Lower leg skin (tissue), 4 donors: ENCODE measurements around the gene ERP29. TPM values are rescaled to one million over a fixed set of nuclear protein-coding genes. Genes with fewer than 3 reads are reported as not detected.

Experiments
- DNase-seq, 2 donors: peaks; one replicate each; pipeline ENCODE4 v3.0.0-alpha.2; 2019; ENCODE audit warnings: low spot score in 2 of 2
- H3K4me3 ChIP-seq: fragments of 200-600 bp; sonication (generic); 2 replicates; pipeline ENCODE4 v1.5.1; 2017; ENCODE audit warnings: mild to moderate bottlenecking, low read depth; ENCODE audit not compliant: poor library complexity, severe bottlenecking
- POLR2A ChIP-seq, 2 donors: fragments of 450-650 bp; IDR thresholded peaks; one replicate each; pipeline ENCODE4 v1.6.1; 2016 to 2017; ENCODE audit warnings: antibody characterized with exemption in 2 of 2, mild to moderate bottlenecking in 1 of 2, moderate library complexity in 1 of 2
- WGBS, 2 donors: methylation state at CpG; one replicate each; pipeline ENCODE4 v1.1.5; 2018; 5-methylcytosine and 5-hydroxymethylcytosine counted together
- intact Hi-C: fragments of 100-400 bp; cut with DNase I; formaldehyde crosslinking; loops from one replicate; pipeline ENCODE4 v1.15.0; 2023; ENCODE audit warnings: low total_unique reads
- total RNA-seq, 4 donors: library from RNA; depleted of rRNA; stranded (reverse); fragments of >200 nt; gene quantifications; one replicate each; pipeline ENCODE4 v1.1.0, GENCODE V29; 2016
- TF ChIP-seq, protein P1 (sequence below), 3 donors: fragments of 450-650 bp; IDR thresholded peaks; one replicate each; pipeline ENCODE4 v1.5.1; 2016; ENCODE audit warnings: antibody characterized with exemption in 3 of 3, mild to moderate bottlenecking in 3 of 3, moderate library complexity in 2 of 3

Gene ERP29
- total RNA-seq, 4 donors from 2014 or later: 72.7 to 88.7 (median 82.8) TPM

DNA sequence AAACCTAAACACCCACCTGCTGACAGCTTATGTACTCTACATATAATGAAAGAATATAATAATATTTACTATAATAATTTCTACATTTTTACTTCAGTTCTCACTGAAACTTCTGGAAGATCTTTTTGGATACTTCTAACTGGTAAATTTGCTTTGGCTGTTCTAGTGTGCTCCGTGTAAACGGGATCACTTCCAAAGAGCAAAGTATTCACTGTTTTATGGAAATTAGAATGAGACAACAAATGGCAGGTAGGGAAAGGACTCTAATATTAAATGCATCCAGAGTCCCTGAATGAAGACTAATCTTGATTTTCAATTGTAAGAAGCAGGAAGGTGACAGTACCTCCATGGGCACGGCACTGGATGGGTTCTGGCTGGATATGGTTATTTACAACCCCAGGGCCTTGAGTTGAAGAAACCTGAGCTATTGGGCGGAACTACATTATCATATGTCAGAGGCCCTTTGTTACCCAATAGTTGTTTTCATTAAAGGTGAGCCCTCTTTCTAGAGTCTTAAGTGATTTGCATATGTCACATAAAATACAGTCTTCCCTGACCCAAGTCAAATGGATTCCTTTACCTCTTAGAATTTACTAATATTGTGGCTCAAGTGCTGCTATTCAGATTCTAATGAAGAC, 10.7 kb downstream of the ERP29 start:
- WGBS, 2 donors: 73 to 81% methylated on average over 4 of the region's 4 CpGs
- DNase-seq: no peak
- TF ChIP-seq, protein P1, sequence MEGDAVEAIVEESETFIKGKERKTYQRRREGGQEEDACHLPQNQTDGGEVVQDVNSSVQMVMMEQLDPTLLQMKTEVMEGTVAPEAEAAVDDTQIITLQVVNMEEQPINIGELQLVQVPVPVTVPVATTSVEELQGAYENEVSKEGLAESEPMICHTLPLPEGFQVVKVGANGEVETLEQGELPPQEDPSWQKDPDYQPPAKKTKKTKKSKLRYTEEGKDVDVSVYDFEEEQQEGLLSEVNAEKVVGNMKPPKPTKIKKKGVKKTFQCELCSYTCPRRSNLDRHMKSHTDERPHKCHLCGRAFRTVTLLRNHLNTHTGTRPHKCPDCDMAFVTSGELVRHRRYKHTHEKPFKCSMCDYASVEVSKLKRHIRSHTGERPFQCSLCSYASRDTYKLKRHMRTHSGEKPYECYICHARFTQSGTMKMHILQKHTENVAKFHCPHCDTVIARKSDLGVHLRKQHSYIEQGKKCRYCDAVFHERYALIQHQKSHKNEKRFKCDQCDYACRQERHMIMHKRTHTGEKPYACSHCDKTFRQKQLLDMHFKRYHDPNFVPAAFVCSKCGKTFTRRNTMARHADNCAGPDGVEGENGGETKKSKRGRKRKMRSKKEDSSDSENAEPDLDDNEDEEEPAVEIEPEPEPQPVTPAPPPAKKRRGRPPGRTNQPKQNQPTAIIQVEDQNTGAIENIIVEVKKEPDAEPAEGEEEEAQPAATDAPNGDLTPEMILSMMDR (IDR thresholded peaks at IDR 0.05): no peak
- TF ChIP-seq POLR2A (IDR thresholded peaks at IDR 0.05): no peak

DNA sequence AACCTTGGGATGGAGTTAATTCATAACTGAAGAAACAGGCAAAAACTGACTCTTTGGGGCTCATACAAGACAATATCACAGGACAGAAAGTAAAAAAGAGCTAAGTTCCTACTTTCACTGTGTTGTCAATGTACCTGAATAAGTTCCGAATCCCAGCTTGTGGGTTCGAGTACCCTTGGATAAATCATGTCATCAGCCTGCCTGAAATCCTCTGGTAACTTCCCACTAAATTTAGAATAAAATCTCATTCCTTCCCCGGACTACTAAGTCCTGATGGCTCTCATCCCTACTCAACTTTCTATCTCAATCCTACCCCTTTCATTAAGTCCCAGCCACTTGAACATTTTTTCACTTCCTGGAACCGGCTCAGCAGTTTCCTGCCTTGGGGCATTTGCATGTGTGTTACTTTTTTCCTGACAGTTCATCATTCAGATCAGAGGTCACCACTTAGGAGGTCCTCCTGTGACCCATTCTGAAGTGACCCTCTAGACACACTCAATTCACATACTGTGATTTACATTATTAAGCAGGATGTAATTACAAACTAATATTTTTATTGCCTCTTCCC, 12.7 kb downstream of the ERP29 start:
- DNase-seq: no peak
- intact Hi-C loops: no loop called here
- no peak for TF ChIP-seq POLR2A (IDR thresholded peaks at IDR 0.05)
- TF ChIP-seq, protein P1 (IDR thresholded peaks at IDR 0.05): no peak
- no peak overlapping the region for H3K4me3 ChIP-seq
- 62 to 68% methylated on average over 4 of the region's 4 CpGs for WGBS, 2 donors

More for the DNA sequence above, 10.7 kb downstream of the ERP29 start:
- intact Hi-C loops: no loop called here
- H3K4me3 ChIP-seq: no peak overlapping the region

DNA sequence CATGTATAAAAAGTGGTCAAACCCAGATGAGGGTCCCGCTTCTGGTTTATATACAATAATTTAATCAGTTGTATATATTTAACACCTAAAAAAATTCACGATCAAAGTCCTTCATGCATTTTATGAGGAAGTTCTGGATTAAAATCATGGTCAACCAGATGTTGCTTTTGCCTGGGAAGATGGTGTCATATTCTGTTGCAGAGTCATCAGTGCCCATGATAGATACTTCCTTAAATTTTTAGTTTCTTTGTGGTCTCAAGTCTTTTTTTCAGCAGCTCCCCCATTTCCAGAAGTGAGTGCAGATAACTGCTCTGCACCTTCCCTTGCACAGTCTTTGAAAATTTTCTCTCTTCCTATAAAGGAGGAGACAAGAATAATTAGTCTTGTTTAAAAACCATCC, 16.1 kb downstream of the ERP29 start:
- intact Hi-C loops: no loop called here
- 88 to 92% methylated on average over 2 of the region's 2 CpGs for WGBS, 2 donors
- TF ChIP-seq POLR2A (IDR thresholded peaks at IDR 0.05): no peak
- TF ChIP-seq, protein P1 (IDR thresholded peaks at IDR 0.05): no peak
- DNase-seq: no peak
- no peak overlapping the region for H3K4me3 ChIP-seq

DNA sequence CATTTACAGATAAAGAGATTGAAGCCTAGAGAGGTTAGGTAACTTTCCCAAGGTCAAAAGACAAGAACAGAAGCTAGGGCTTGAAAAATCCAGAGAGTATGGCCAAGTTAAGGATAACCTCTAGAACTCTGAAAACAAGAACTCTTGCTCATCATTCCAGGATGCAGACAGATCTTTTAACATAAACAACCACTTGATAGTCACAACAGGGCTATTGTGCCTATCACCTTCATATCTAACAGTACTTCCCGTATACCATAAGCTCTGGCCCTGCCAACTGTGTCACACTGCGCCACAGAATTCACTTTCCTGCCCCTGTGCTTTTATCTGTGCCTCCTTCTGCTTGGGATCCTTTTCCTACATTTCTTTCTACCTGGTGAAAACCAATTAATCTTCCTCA, 18.2 kb downstream of the ERP29 start:
- intact Hi-C loops: no loop called here
- DNase-seq: no peak
- no peak for TF ChIP-seq POLR2A (IDR thresholded peaks at IDR 0.05)
- TF ChIP-seq, protein P1 (IDR thresholded peaks at IDR 0.05): no peak
- WGBS, 2 donors: 74 to 75% methylated on average over 2 of the region's 2 CpGs
- H3K4me3 ChIP-seq: no peak overlapping the region

DNA sequence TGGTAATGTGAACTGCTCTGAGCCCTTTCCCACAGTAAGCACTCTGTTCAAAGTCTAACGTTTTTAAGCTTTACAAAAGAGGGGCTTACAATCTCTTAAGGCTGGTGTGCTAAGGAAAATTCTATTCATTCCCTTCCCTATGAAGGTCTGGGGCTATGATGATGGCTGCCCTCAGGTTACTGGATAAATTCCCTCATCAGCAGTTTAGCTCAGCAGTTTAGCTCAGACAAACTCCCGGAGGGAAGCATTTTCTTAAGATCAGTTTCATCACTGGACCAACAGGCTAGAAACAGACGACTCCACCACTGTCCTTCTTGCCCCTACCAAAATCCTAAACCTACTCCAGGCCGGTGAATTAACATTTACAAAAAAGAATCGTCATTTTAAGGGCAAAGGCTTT, 19.1 kb downstream of the ERP29 start:
- intact Hi-C loops: no loop called here
- no peak for TF ChIP-seq POLR2A (IDR thresholded peaks at IDR 0.05)
- TF ChIP-seq, protein P1 (IDR thresholded peaks at IDR 0.05): no peak
- 89 to 91% methylated on average over 5 of the region's 5 CpGs for WGBS, 2 donors
- H3K4me3 ChIP-seq: no peak overlapping the region
- DNase-seq: no peak
